Stimulated activated naive CD8-positive, alpha-beta T cell treated with anti-CD3 and anti-CD28 coated beads, Interleukin-15, Interleukin-2, amounts not matched to agents 100 ng/mL and 50 ng/mL, for 24 hours (primary cell): Measurements from ENCODE around the gene ARID1B.
"Not testable (repeated sequence)": the region's sequence is repeated elsewhere in the genome, so short reads cannot be mapped to it uniquely, and the experiment has no call there.

ENCODE experiments used
- H3K27ac Mint-ChIP-seq: one replicate; pipeline ENCODE4 v1.8.0; 2021; ENCODE audit warnings: mild to moderate bottlenecking, mixed read lengths
- H3K27me3 Mint-ChIP-seq: one replicate; pipeline ENCODE4 v1.8.0; 2021; ENCODE audit warnings: mixed read lengths
- H3K36me3 Mint-ChIP-seq: one replicate; pipeline ENCODE4 v1.8.0; 2021; ENCODE audit warnings: low read depth, mixed read lengths
- H3K4me1 Mint-ChIP-seq: one replicate; pipeline ENCODE4 v1.8.0; 2021; ENCODE audit warnings: low read depth, mixed read lengths
- H3K4me3 Mint-ChIP-seq: one replicate; pipeline ENCODE4 v1.8.0; 2021; ENCODE audit warnings: mild to moderate bottlenecking, mixed read lengths
- H3K9me3 Mint-ChIP-seq: one replicate; pipeline ENCODE4 v1.8.0; 2021; ENCODE audit warnings: mixed read lengths

The ARID1B gene

GRCh38 chr6:156935000-156935399, 157.8 kb downstream of the ARID1B start:
- no peak overlapping the region for H3K4me3 Mint-ChIP-seq
- peaks cover 59% of the 10 kb centered on the region for H3K4me1 Mint-ChIP-seq
- H3K9me3 Mint-ChIP-seq, result no peaks in the 10 kb centered on the region
- no peaks in the 10 kb centered on the region for H3K27me3 Mint-ChIP-seq
- peak overlapping the region; percentile 10 for H3K27ac Mint-ChIP-seq
- H3K36me3 Mint-ChIP-seq, result peaks cover 19% of the 10 kb centered on the region

GRCh38 chr6:156938143-156938542, 161.0 kb downstream of the ARID1B start:
- H3K36me3 Mint-ChIP-seq, result peaks cover 19% of the 10 kb centered on the region
- peaks cover 50% of the 10 kb centered on the region for H3K4me1 Mint-ChIP-seq
- H3K27ac Mint-ChIP-seq, result no peak overlapping the region
- H3K4me3 Mint-ChIP-seq, result no peak overlapping the region
- H3K27me3 Mint-ChIP-seq, result no peaks in the 10 kb centered on the region
- no peaks in the 10 kb centered on the region for H3K9me3 Mint-ChIP-seq

- H3K27ac Mint-ChIP-seq, result no peak overlapping the region
- H3K4me3 Mint-ChIP-seq, result no peak overlapping the region
- H3K4me1 Mint-ChIP-seq, result peaks cover 49% of the 10 kb centered on the region
- H3K36me3 Mint-ChIP-seq, result peaks cover 16% of the 10 kb centered on the region
- H3K27me3 Mint-ChIP-seq, result no peaks in the 10 kb centered on the region
- no peaks in the 10 kb centered on the region for H3K9me3 Mint-ChIP-seq
These were observed 163.0 kb downstream of the ARID1B start for GRCh38 chr6:156940221-156940620.

GRCh38 chr6:156942266-156942665, 165.1 kb downstream of the ARID1B start:
- Mint-ChIP-seq H3K27ac (no peak overlapping the region), H3K4me3 (no peak overlapping the region), H3K4me1 (peaks cover 56% of the 10 kb centered on the region)

GRCh38 chr6:156943166-156943565, 166.0 kb downstream of the ARID1B start:
- H3K4me3 Mint-ChIP-seq, result no peak overlapping the region
- peaks cover 48% of the 10 kb centered on the region for H3K4me1 Mint-ChIP-seq
- H3K9me3 Mint-ChIP-seq, result no peaks in the 10 kb centered on the region
- no peaks in the 10 kb centered on the region for H3K27me3 Mint-ChIP-seq
- no peak overlapping the region for H3K27ac Mint-ChIP-seq
- no peaks in the 10 kb centered on the region for H3K36me3 Mint-ChIP-seq

More at GRCh38 chr6:156942266-156942665, 165.1 kb downstream of the ARID1B start:
- Mint-ChIP-seq H3K9me3 (no peaks in the 10 kb centered on the region), H3K27me3 (no peaks in the 10 kb centered on the region), H3K36me3 (peaks cover 2% of the 10 kb centered on the region)

- no peaks in the 10 kb centered on the region for H3K36me3 Mint-ChIP-seq
- H3K27me3 Mint-ChIP-seq, result no peaks in the 10 kb centered on the region
- no peaks in the 10 kb centered on the region for H3K9me3 Mint-ChIP-seq
- H3K4me1 Mint-ChIP-seq, result peaks cover 48% of the 10 kb centered on the region
- no peak overlapping the region for H3K4me3 Mint-ChIP-seq
- H3K27ac Mint-ChIP-seq, result no peak overlapping the region
These were observed 166.6 kb downstream of the ARID1B start for GRCh38 chr6:156943816-156944215.

GRCh38 chr6:156944412-156944811, 167.2 kb downstream of the ARID1B start:
- Mint-ChIP-seq H3K4me1 (peaks cover 50% of the 10 kb centered on the region), H3K9me3 (no peaks in the 10 kb centered on the region), H3K4me3 (no peak overlapping the region), H3K27me3 (no peaks in the 10 kb centered on the region), H3K27ac (no peak overlapping the region), H3K36me3 (no peaks in the 10 kb centered on the region)

- H3K4me3 Mint-ChIP-seq, H3K36me3 Mint-ChIP-seq, H3K27ac Mint-ChIP-seq, H3K9me3 Mint-ChIP-seq, H3K27me3 Mint-ChIP-seq: not testable (repeated sequence)
- H3K4me1 Mint-ChIP-seq, result peaks cover 50% of the 10 kb centered on the region
These were observed 168.6 kb downstream of the ARID1B start for GRCh38 chr6:156945789-156946172.

GRCh38 chr6:156946370-156946936, 169.3 kb downstream of the ARID1B start:
- H3K36me3 Mint-ChIP-seq, result no peaks in the 10 kb centered on the region
- peaks cover 50% of the 10 kb centered on the region for H3K4me1 Mint-ChIP-seq
- H3K9me3 Mint-ChIP-seq, result no peaks in the 10 kb centered on the region
- no peaks in the 10 kb centered on the region for H3K27me3 Mint-ChIP-seq
- no peak overlapping the region for H3K4me3 Mint-ChIP-seq
- H3K27ac Mint-ChIP-seq, result no peak overlapping the region

- no peak overlapping the region for H3K27ac Mint-ChIP-seq
- no peaks in the 10 kb centered on the region for H3K9me3 Mint-ChIP-seq
- H3K27me3 Mint-ChIP-seq, result no peaks in the 10 kb centered on the region
- H3K36me3 Mint-ChIP-seq, result no peaks in the 10 kb centered on the region
- peaks cover 50% of the 10 kb centered on the region for H3K4me1 Mint-ChIP-seq
- H3K4me3 Mint-ChIP-seq, result no peak overlapping the region
These were observed 171.1 kb downstream of the ARID1B start for GRCh38 chr6:156948277-156948676.

- H3K4me1 Mint-ChIP-seq, result peaks cover 53% of the 10 kb centered on the region
- H3K36me3 Mint-ChIP-seq, result no peaks in the 10 kb centered on the region
- H3K27me3 Mint-ChIP-seq, result no peaks in the 10 kb centered on the region
- H3K9me3 Mint-ChIP-seq, result no peaks in the 10 kb centered on the region
- H3K27ac Mint-ChIP-seq, result no peak overlapping the region
- H3K4me3 Mint-ChIP-seq, result no peak overlapping the region
These were observed 171.6 kb downstream of the ARID1B start for GRCh38 chr6:156948807-156949206.

GRCh38 chr6:156949376-156949775, 172.2 kb downstream of the ARID1B start:
- Mint-ChIP-seq H3K4me3 (no peak overlapping the region), H3K4me1 (peaks cover 56% of the 10 kb centered on the region), H3K9me3 (no peaks in the 10 kb centered on the region), H3K27me3 (no peaks in the 10 kb centered on the region), H3K27ac (peak overlapping the region; percentile 48), H3K36me3 (no peaks in the 10 kb centered on the region)

GRCh38 chr6:156950084-156950483, 172.9 kb downstream of the ARID1B start:
- H3K4me1 Mint-ChIP-seq, result peaks cover 62% of the 10 kb centered on the region
- H3K27ac Mint-ChIP-seq, result no peak overlapping the region
- no peaks in the 10 kb centered on the region for H3K9me3 Mint-ChIP-seq
- H3K36me3 Mint-ChIP-seq, result no peaks in the 10 kb centered on the region
- H3K27me3 Mint-ChIP-seq, result no peaks in the 10 kb centered on the region
- H3K4me3 Mint-ChIP-seq, result no peak overlapping the region

GRCh38 chr6:156950531-156950930, 173.4 kb downstream of the ARID1B start:
- Mint-ChIP-seq H3K4me1 (peaks cover 62% of the 10 kb centered on the region), H3K4me3 (no peak overlapping the region), H3K36me3 (no peaks in the 10 kb centered on the region), H3K9me3 (no peaks in the 10 kb centered on the region), H3K27ac (no peak overlapping the region), H3K27me3 (no peaks in the 10 kb centered on the region)

- no peak overlapping the region for H3K27ac Mint-ChIP-seq
- H3K36me3 Mint-ChIP-seq, result no peaks in the 10 kb centered on the region
- no peaks in the 10 kb centered on the region for H3K27me3 Mint-ChIP-seq
- H3K9me3 Mint-ChIP-seq, result no peaks in the 10 kb centered on the region
- peaks cover 67% of the 10 kb centered on the region for H3K4me1 Mint-ChIP-seq
- no peak overlapping the region for H3K4me3 Mint-ChIP-seq
These were observed 175.2 kb downstream of the ARID1B start for GRCh38 chr6:156952401-156952800.

- Mint-ChIP-seq H3K27ac (no peak overlapping the region), H3K27me3 (no peaks in the 10 kb centered on the region), H3K9me3 (no peaks in the 10 kb centered on the region), H3K36me3 (no peaks in the 10 kb centered on the region), H3K4me1 (peaks cover 74% of the 10 kb centered on the region), H3K4me3 (no peak overlapping the region)
These were observed 175.9 kb downstream of the ARID1B start for GRCh38 chr6:156953127-156953478.
